Gastrocnemius medialis (tissue), 4 donors: ENCODE data around the gene MAGI1. TPM values are rescaled to one million over a fixed set of nuclear protein-coding genes. Genes with fewer than 3 reads are reported as not detected.

ENCODE experiments used
- ATAC-seq, 2 donors: fragments of 150-250 bp; one replicate each; pipeline ENCODE4 v1.9.1; 2016
- DNase-seq, 2 donors: peaks; one replicate each; pipeline ENCODE4 v3.0.0-alpha.2; 2019
- H3K27ac ChIP-seq, 4 donors: fragments of 200-600 bp; sonication (generic); 1 replicate in 1 of 4; 2 replicates in 3 of 4; pipeline ENCODE4 v1.5.1; 2016 to 2018; ENCODE audit warnings: mild to moderate bottlenecking in 2 of 4, moderate library complexity in 1 of 4
- H3K27me3 ChIP-seq, 3 donors: fragments of 200-600 bp; sonication (generic) in 2 of 3; 1 replicate in 1 of 3; 2 replicates in 2 of 3; pipeline versions ENCODE4 v1.5.1 to v1.6.0; 2016 to 2019; ENCODE audit warnings: mild to moderate bottlenecking in 1 of 3, moderate library complexity in 1 of 3
- H3K36me3 ChIP-seq, 2 donors: fragments of 200-600 bp; sonication (generic) in 1 of 2; one replicate each; pipeline ENCODE4 v1.5.1; 2017 to 2018
- H3K4me1 ChIP-seq, 2 donors: fragments of 200-600 bp; sonication (generic) in 1 of 2; one replicate each; pipeline ENCODE4 v1.5.1; 2016 to 2017; ENCODE audit warnings: mild to moderate bottlenecking in 2 of 2
- H3K4me3 ChIP-seq, 4 donors: fragments of 200-600 bp; sonication (generic) in 3 of 4; 1 replicate in 1 of 4; 2 replicates in 3 of 4; pipeline ENCODE4 v1.5.1; 2016 to 2019; ENCODE audit warnings: mild to moderate bottlenecking in 2 of 4
- H3K9me3 ChIP-seq, 3 donors: fragments of 200-600 bp; sonication (generic) in 2 of 3; 1 replicate in 1 of 3; 2 replicates in 2 of 3; pipeline ENCODE4 v1.5.1; 2016 to 2019
- CTCF ChIP-seq, 5 experiments: fragments of 450-650 bp in 3 of 5; fragments of 200-600 bp in 2 of 5; sonication (generic) in 2 of 5; IDR thresholded peaks in 4 of 5; conservative IDR thresholded peaks in 1 of 5; 1 replicate in 4 of 5; 2 replicates in 1 of 5; pipeline ENCODE4 v1.5.1; 2016 to 2019; ENCODE audit warnings: antibody characterized with exemption in 5 of 5, mild to moderate bottlenecking in 3 of 5, moderate library complexity in 3 of 5
- POLR2A ChIP-seq, 2 donors: fragments of 450-650 bp; IDR thresholded peaks; one replicate each; pipeline ENCODE4 v1.6.1; 2017; ENCODE audit warnings: antibody characterized with exemption in 2 of 2, mild to moderate bottlenecking in 2 of 2, moderate library complexity in 2 of 2
- in situ Hi-C, 4 donors: fragments of 200-750 bp; cut with MboI; loops; one replicate each; pipeline versions ENCODE4 v1.15.0 to v1.8.0; 2017; ENCODE audit warnings: low sequenced_read_pairs in 4 of 4
- intact Hi-C: fragments of 100-400 bp; cut with DNase I; formaldehyde crosslinking; loops from one replicate; pipeline ENCODE4 v1.15.1; 2023; ENCODE audit warnings: low total_unique reads
- total RNA-seq, 4 donors: library from RNA; depleted of rRNA; stranded (reverse); fragments of >200 nt; gene quantifications; one replicate each; pipeline versions ENCODE4 v1.1.0 to v1.2.3, GENCODE V29; 2016

Gene MAGI1
- total RNA-seq, 4 donors from 2014 or later, result 2.6 to 7.5 (median 3.9) TPM

GRCh38 chr3:65473736-65474135, 565.0 kb downstream of the MAGI1 start:
- intact Hi-C loops, result no loop called here

GRCh38 chr3:65472501-65472900, 566.2 kb downstream of the MAGI1 start:
- Histone ChIP-seq H3K36me3 (no peaks in the 10 kb centered on the region), H3K27ac (no peak overlapping the region), H3K27me3 (no peaks in the 10 kb centered on the region), H3K4me3 (no peak overlapping the region), H3K4me1 (no peaks in the 10 kb centered on the region), H3K9me3 (no peaks in the 10 kb centered on the region)
- ATAC-seq (no peak), DNase-seq (no peak)
- TF ChIP-seq POLR2A (IDR thresholded peaks at IDR 0.05) (no peak), CTCF (IDR thresholded peaks at IDR 0.05 in 4 of 5, conservative IDR thresholded peaks at IDR 0.05 in 1 of 5) (no peak)
- in situ Hi-C loops, result no loop called here
- intact Hi-C loops, result no loop called here

More at GRCh38 chr3:65473736-65474135, 565.0 kb downstream of the MAGI1 start:
- Histone ChIP-seq H3K36me3 (no peaks in the 10 kb centered on the region), H3K27ac (no peak overlapping the region), H3K4me1 (no peaks in the 10 kb centered on the region), H3K9me3 (no peaks in the 10 kb centered on the region), H3K27me3 (no peaks in the 10 kb centered on the region), H3K4me3 (no peak overlapping the region)
- DNase-seq, result no peak
- in situ Hi-C loops, result no loop called here
- TF ChIP-seq POLR2A (IDR thresholded peaks at IDR 0.05) (no peak), CTCF (IDR thresholded peaks at IDR 0.05 in 4 of 5, conservative IDR thresholded peaks at IDR 0.05 in 1 of 5) (no peak)
- ATAC-seq, result no peak

GRCh38 chr3:65466300-65466988, 572.3 kb downstream of the MAGI1 start:
- DNase-seq (no peak), ATAC-seq (no peak)
- intact Hi-C loops (no loop called here), in situ Hi-C loops (no loop called here)
- Histone ChIP-seq H3K27ac (no peak overlapping the region), H3K4me1 (no peaks in the 10 kb centered on the region), H3K36me3 (no peaks in the 10 kb centered on the region), H3K27me3 (no peaks in the 10 kb centered on the region), H3K9me3 (no peaks in the 10 kb centered on the region), H3K4me3 (no peak overlapping the region)
- TF ChIP-seq POLR2A (IDR thresholded peaks at IDR 0.05) (no peak), CTCF (IDR thresholded peaks at IDR 0.05 in 4 of 5, conservative IDR thresholded peaks at IDR 0.05 in 1 of 5) (no peak)

GRCh38 chr3:65449841-65450428, 588.8 kb downstream of the MAGI1 start:
- intact Hi-C loops, result no loop called here

More at GRCh38 chr3:65449841-65450428, 588.8 kb downstream of the MAGI1 start:
- no peaks in the 10 kb centered on the region for H3K9me3 ChIP-seq
- DNase-seq (no peak), ATAC-seq (no peak)
- no peaks in the 10 kb centered on the region for H3K27me3 ChIP-seq
- no peak overlapping the region for H3K4me3 ChIP-seq
- H3K36me3 ChIP-seq, result no peaks in the 10 kb centered on the region
- TF ChIP-seq CTCF (IDR thresholded peaks at IDR 0.05 in 4 of 5, conservative IDR thresholded peaks at IDR 0.05 in 1 of 5) (no peak), POLR2A (IDR thresholded peaks at IDR 0.05) (no peak)
- H3K27ac ChIP-seq, result no peak overlapping the region
- in situ Hi-C loops, result loop anchor here in 2 of 4 donors (10.0 kb wide), 2 partner anchors 215 to 285 kb away; no protein-coding TSS in a partner anchor
- no peaks in the 10 kb centered on the region for H3K4me1 ChIP-seq
